ENCODE measurements around the gene MICA.
"Not testable (repeated sequence)": the region's sequence is repeated elsewhere in the genome, so short reads cannot be mapped to it uniquely, and the experiment has no call there.

Gene MICA

GRCh38 chr6:31446999-31447789, 43.8 kb downstream of the MICA start:
- not testable (repeated sequence) for H3K4me3 ChIP-seq (ENCODE audit: low read length); H3K27ac ChIP-seq (ENCODE audit: low read length); H3K9ac ChIP-seq (ENCODE audit: low read length); H3K36me3 ChIP-seq (ENCODE audit: control insufficient read depth, low read depth, low read length); H3K9me3 ChIP-seq (ENCODE audit: control insufficient read depth, low read depth, low read length); H3K4me1 ChIP-seq (ENCODE audit: control insufficient read depth, low read depth, low read length)
- H3K27me3 ChIP-seq (ENCODE audit: control insufficient read depth, insufficient read depth, low read length), result peaks cover 36% of the 10 kb centered on the region

DNA sequence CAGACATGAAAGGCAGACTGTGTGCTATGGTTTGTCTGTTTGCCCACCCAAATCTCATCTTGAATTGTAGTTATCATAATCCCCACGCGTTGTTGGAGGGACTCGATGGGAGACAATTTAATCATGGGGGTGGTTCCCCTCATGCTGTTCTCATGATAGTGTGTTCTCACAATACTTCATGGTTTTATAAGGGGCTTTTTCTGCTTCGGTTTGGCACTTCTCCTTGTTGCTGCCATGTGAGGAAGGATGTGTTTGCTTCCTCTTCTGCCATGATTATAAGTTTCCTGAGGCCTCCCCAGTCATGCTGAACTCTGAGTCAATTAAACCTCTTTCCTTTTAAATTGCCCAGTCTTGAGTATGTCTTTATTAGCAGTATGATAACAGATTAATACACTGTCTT, 47.4 kb downstream of the MICA start:
- no peak overlapping the region for H3K4me3 ChIP-seq (ENCODE audit: low read length)
- H3K9ac ChIP-seq (ENCODE audit: low read length), result no peak overlapping the region
- no peaks in the 10 kb centered on the region for H3K4me1 ChIP-seq (ENCODE audit: control insufficient read depth, low read depth, low read length)

DNA sequence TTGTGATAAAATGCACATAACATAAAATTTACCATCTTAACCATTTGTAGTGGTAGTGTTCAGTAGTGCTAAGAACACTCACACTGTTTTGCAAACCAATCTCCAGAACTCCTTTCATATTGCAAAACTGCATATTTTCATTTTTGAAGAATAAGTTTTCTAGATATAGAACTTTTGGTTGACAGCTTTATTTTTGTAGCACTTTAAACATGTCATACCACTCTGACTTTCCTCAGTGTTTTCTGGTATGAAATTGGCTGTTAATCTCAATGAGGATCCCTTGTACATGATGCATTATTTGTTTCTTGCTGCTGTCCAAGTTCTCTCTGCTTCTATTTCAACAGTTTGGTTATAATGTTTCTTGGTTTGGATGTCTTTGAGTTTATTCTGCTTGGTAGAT, 49.5 kb downstream of the MICA start:
- no peaks in the 10 kb centered on the region for H3K36me3 ChIP-seq (ENCODE audit: control insufficient read depth, low read depth, low read length)
- H3K27me3 ChIP-seq (ENCODE audit: control insufficient read depth, insufficient read depth, low read length), result peaks cover 15% of the 10 kb centered on the region
- H3K27ac ChIP-seq (ENCODE audit: low read length), result no peak overlapping the region
- no peaks in the 10 kb centered on the region for H3K4me1 ChIP-seq (ENCODE audit: control insufficient read depth, low read depth, low read length)
- no peak overlapping the region for H3K4me3 ChIP-seq (ENCODE audit: low read length)
- H3K9me3 ChIP-seq (ENCODE audit: control insufficient read depth, low read depth, low read length), result no peaks in the 10 kb centered on the region
- H3K9ac ChIP-seq (ENCODE audit: low read length), result no peak overlapping the region

More for the DNA sequence above, 47.4 kb downstream of the MICA start:
- Histone ChIP-seq H3K27ac (ENCODE audit: low read length) (no peak overlapping the region), H3K36me3 (ENCODE audit: control insufficient read depth, low read depth, low read length) (no peaks in the 10 kb centered on the region), H3K27me3 (ENCODE audit: control insufficient read depth, insufficient read depth, low read length) (peaks cover 9% of the 10 kb centered on the region), H3K9me3 (ENCODE audit: control insufficient read depth, low read depth, low read length) (no peaks in the 10 kb centered on the region)

DNA sequence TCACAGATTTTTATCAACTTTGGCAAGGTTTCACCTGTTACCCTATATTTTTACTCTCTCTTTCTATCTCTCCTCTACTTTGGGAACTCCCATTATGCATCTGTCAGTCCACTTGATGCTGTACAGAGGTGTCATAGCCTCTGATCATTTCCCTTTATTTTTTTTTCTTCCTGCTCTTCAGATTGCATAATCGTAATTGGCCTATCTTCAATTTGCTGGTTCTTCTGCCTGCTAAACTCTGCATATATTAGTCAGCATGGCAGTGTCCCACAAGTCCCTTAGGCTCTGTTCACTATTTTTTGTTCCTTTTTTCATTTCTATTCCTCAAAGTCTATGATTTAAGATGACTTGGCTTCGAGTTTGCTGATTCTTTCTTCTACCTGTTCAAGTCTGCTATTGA, 49.9 kb downstream of the MICA start:
- H3K9ac ChIP-seq (ENCODE audit: low read length), result no peak overlapping the region
- peaks cover 17% of the 10 kb centered on the region for H3K27me3 ChIP-seq (ENCODE audit: control insufficient read depth, insufficient read depth, low read length)
- no peak overlapping the region for H3K27ac ChIP-seq (ENCODE audit: low read length)
- H3K4me3 ChIP-seq (ENCODE audit: low read length), result no peak overlapping the region
- no peaks in the 10 kb centered on the region for H3K4me1 ChIP-seq (ENCODE audit: control insufficient read depth, low read depth, low read length)
- H3K9me3 ChIP-seq (ENCODE audit: control insufficient read depth, low read depth, low read length), result no peaks in the 10 kb centered on the region
- no peaks in the 10 kb centered on the region for H3K36me3 ChIP-seq (ENCODE audit: control insufficient read depth, low read depth, low read length)

- not testable (repeated sequence) for H3K36me3 ChIP-seq (ENCODE audit: control insufficient read depth, low read depth, low read length); H3K4me1 ChIP-seq (ENCODE audit: control insufficient read depth, low read depth, low read length); H3K4me3 ChIP-seq (ENCODE audit: low read length); H3K9ac ChIP-seq (ENCODE audit: low read length); H3K9me3 ChIP-seq (ENCODE audit: control insufficient read depth, low read depth, low read length); H3K27ac ChIP-seq (ENCODE audit: low read length)
- H3K27me3 ChIP-seq (ENCODE audit: control insufficient read depth, insufficient read depth, low read length), result peaks cover 25% of the 10 kb centered on the region
Measured at GRCh38 chr6:31459864-31460263, 56.5 kb downstream of the MICA start.

DNA sequence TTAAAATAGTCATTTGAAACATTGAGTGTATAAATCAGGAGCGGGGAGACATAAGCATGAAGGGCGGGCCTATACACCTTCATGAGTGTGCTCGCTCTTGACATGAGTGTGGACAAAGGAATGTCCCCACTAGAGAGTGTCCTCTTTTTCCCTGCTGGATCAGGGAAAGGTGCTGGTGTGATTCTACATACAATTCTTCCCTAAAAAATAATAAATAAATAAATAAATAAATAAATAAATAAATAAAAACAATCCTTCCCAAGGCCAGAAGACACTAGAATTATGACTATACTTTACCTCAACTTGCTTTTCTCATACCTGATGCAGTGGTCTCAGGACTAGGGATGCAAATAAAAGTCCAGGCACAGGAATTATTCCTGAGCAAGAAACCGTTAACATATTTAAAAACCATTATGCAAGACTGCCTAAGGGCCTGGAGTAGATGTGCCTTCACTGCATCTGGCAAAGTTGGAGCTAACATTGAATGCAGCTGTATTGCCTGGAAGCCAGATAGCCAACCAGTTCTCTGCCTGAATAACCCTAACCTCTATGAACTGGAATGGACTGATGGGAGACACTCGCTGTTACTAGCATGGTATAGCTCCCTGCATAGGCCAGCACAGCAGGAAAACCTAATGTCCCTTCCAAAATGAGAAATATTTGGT, 57.1 kb downstream of the MICA start:
- Histone ChIP-seq H3K36me3 (ENCODE audit: control insufficient read depth, low read depth, low read length) (no peaks in the 10 kb centered on the region), H3K27ac (ENCODE audit: low read length) (no peak overlapping the region), H3K9ac (ENCODE audit: low read length) (no peak overlapping the region), H3K4me3 (ENCODE audit: low read length) (no peak overlapping the region), H3K27me3 (ENCODE audit: control insufficient read depth, insufficient read depth, low read length) (peaks cover 25% of the 10 kb centered on the region), H3K4me1 (ENCODE audit: control insufficient read depth, low read depth, low read length) (no peaks in the 10 kb centered on the region), H3K9me3 (ENCODE audit: control insufficient read depth, low read depth, low read length) (no peaks in the 10 kb centered on the region)

- Histone ChIP-seq H3K4me1 (ENCODE audit: control insufficient read depth, low read depth, low read length) (no peaks in the 10 kb centered on the region), H3K27ac (ENCODE audit: low read length) (no peak overlapping the region), H3K4me3 (ENCODE audit: low read length) (peak overlapping the region; percentile 16), H3K36me3 (ENCODE audit: control insufficient read depth, low read depth, low read length) (no peaks in the 10 kb centered on the region), H3K9ac (ENCODE audit: low read length) (no peak overlapping the region), H3K27me3 (ENCODE audit: control insufficient read depth, insufficient read depth, low read length) (peaks cover 25% of the 10 kb centered on the region), H3K9me3 (ENCODE audit: control insufficient read depth, low read depth, low read length) (no peaks in the 10 kb centered on the region)
Measured at GRCh38 chr6:31462026-31462963, 58.9 kb downstream of the MICA start.

- H3K27ac ChIP-seq (ENCODE audit: low read length), result no peak overlapping the region
- no peak overlapping the region for H3K9ac ChIP-seq (ENCODE audit: low read length)
- H3K4me3 ChIP-seq (ENCODE audit: low read length), result peak overlapping the region; percentile 44
Measured at GRCh38 chr6:31462964-31463870, 59.8 kb downstream of the MICA start.

DNA sequence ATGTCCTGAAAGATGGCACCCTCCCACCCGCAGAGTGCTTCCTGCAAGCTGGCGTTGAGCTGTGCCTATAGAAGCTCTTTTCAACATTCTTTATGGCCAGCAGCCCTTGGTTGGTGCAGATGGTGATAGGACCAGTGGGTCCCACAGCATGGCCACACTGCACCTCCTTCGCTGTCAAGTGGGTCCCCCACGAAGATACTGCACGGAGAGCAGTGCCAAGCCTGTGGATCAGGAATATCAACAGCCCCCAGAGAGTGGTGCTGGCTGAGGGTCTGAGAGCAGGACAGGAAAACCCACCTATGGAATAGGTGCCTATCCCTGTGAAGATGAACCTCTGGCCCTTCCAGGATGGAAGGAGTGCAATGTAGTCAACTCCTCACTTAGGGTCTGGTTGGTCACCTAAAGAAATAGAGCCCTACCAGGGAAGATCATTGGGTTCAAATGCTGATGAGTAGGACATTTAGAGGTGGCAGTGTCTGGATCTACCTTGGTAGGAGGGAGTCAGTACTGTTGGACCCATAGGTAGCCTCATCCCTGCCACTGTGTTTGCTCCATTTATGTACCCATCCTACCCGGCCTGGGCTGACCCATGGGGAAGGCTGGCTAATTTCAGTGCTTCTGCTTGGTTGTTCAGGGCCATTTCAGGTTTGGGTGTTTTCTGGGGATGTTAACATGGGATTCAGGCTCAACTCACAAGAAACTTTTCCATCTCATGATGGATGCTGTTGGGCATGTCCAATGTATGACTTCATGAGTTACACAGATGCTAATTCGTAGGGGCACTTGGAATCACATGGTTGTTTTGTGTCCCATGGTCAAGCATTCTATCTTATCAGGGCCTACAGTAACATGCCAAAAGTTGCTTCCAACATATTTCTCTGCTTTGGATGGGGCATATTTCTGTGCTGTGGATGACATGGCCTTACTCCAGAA, 61.1 kb downstream of the MICA start:
- no peak overlapping the region for H3K9ac ChIP-seq (ENCODE audit: low read length)
- peaks cover 11% of the 10 kb centered on the region for H3K27me3 ChIP-seq (ENCODE audit: control insufficient read depth, insufficient read depth, low read length)
- no peaks in the 10 kb centered on the region for H3K4me1 ChIP-seq (ENCODE audit: control insufficient read depth, low read depth, low read length)
- H3K27ac ChIP-seq (ENCODE audit: low read length), result no peak overlapping the region
- H3K4me3 ChIP-seq (ENCODE audit: low read length), result no peak overlapping the region
- H3K36me3 ChIP-seq (ENCODE audit: control insufficient read depth, low read depth, low read length), result no peaks in the 10 kb centered on the region
- no peaks in the 10 kb centered on the region for H3K9me3 ChIP-seq (ENCODE audit: control insufficient read depth, low read depth, low read length)

More at GRCh38 chr6:31462964-31463870, 59.8 kb downstream of the MICA start:
- no peaks in the 10 kb centered on the region for H3K9me3 ChIP-seq (ENCODE audit: control insufficient read depth, low read depth, low read length)
- peaks cover 17% of the 10 kb centered on the region for H3K27me3 ChIP-seq (ENCODE audit: control insufficient read depth, insufficient read depth, low read length)
- H3K4me1 ChIP-seq (ENCODE audit: control insufficient read depth, low read depth, low read length), result no peaks in the 10 kb centered on the region
- H3K36me3 ChIP-seq (ENCODE audit: control insufficient read depth, low read depth, low read length), result no peaks in the 10 kb centered on the region
